GM20000 (cell line): ENCODE data around the gene PAK2.
"Not testable (repeated sequence)": the region's sequence is repeated elsewhere in the genome, so short reads cannot be mapped to it uniquely, and the experiment has no call there.

ENCODE experiments used
- DNase-seq: peaks from one replicate; pipeline ENCODE4 v3.0.0; 2012; ENCODE audit warnings: low spot score
- TF ChIP-seq, protein P1 (sequence below): IDR thresholded peaks from 2 replicates; pipeline ENCODE4 v1.5.1; 2012; ENCODE audit warnings: mild to moderate bottlenecking, control low read depth; ENCODE audit errors: extremely low read depth, missing control alignments

The PAK2 gene

DNA sequence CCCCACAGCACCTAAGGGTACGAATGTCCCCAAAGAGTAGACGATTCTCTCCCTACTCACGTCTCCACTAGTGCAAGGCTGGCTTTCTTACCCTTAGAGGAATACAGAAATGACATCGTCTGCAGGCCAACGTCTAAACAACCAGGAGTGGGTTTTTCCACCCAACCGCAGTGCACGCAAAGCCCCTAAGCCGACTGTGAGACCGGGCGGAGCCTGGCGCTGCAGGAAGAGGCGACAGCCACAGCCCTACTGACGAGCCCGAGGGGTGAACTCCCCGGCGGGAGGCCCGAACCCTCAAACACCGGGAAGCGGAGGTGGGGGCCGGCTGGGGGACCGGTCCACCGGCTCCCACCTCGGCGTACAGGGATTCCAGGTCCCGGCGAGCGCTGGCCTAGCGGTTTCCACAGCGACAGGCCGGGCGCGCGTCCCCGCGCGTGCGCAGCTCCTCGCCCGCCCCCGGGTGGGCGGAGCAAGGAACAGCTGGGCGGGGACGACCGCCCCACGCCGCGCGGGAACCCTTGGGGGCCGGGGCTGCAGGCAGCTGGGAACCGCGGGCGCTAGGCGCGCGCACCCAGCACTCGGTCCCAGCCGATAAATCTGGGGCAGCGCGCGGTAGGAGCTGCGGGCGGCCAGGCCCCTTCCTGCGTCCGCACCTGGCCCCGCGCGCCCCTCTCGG, 27.7 kb upstream of the PAK2 start, which contains the start of the genes CEP19 and PIGX:
Gene CEP19 (minus strand): TSS at position 413 of the 676 bp plus-strand sequence. CDS start 3,593 bp downstream, outside the sequence.
Gene PIGX (plus strand): TSS at position 540 of the 676 bp plus-strand sequence.
- TF ChIP-seq, protein P1, sequence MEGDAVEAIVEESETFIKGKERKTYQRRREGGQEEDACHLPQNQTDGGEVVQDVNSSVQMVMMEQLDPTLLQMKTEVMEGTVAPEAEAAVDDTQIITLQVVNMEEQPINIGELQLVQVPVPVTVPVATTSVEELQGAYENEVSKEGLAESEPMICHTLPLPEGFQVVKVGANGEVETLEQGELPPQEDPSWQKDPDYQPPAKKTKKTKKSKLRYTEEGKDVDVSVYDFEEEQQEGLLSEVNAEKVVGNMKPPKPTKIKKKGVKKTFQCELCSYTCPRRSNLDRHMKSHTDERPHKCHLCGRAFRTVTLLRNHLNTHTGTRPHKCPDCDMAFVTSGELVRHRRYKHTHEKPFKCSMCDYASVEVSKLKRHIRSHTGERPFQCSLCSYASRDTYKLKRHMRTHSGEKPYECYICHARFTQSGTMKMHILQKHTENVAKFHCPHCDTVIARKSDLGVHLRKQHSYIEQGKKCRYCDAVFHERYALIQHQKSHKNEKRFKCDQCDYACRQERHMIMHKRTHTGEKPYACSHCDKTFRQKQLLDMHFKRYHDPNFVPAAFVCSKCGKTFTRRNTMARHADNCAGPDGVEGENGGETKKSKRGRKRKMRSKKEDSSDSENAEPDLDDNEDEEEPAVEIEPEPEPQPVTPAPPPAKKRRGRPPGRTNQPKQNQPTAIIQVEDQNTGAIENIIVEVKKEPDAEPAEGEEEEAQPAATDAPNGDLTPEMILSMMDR, result no peak
- DNase-seq, result peak; percentile 98

DNA sequence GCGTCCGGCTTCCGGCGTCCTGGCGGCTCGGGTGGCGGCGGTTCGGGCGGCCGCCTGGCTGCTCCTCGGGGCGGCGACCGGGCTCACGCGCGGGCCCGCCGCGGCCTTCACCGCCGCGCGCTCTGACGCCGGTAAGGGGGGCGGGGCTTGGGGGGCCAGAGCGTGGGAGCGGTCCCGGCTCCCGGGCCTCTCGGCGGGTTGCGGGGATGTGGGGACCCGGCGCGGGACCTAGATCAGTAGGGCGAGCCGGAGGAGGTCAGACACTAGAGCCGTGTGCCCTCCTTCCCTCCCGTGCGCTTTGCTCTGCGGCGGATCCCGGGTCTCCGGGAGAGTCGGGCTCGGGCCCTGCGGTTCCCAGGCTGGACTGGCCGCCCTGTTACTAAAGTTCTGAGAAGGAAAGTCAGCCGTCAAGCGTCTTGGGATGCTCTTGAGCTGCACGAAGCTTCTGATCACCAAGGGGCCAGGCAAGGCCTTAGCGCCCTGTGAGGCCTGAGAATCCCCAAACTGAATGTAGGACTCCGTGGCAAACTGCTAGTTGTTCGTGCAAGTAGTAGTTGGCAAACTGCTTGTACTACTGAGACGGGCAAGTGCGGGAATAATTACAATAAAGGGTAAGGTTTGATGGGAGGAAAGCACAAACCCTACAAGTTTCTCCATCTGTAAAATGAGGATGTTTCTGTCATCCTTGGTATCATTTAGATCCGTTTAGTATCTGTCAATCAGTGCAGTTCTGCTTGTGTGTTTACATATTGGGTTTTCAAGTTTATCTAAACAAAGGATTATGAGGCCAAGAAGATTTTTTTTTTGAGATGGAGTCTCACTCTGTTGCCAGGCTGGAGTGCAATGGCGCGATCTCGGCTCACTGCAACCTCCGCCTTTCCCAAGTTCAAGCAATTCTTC, 26.9 kb upstream of the PAK2 start:
- no peak for DNase-seq
- TF ChIP-seq, protein P1, result no peak

DNA sequence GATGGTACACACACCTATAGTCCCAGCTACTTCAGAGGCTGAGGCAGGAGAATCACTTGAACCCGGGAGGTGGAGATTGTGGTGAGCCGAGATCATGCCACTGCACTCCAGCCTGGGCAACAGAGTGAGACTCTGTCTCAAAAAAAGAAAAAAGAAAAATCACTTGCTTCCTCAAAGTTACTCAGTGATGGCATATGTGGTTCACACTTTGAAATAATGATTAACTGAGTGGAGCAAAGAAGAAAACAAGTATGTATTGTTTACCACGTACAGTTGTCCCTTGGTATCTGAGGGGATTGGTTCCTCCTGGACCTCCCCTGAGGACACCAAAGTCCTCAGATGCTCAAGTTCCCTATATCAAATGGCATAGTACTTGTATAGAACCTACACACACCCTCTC, 22.5 kb upstream of the PAK2 start:
- not testable (repeated sequence) for DNase-seq

DNA sequence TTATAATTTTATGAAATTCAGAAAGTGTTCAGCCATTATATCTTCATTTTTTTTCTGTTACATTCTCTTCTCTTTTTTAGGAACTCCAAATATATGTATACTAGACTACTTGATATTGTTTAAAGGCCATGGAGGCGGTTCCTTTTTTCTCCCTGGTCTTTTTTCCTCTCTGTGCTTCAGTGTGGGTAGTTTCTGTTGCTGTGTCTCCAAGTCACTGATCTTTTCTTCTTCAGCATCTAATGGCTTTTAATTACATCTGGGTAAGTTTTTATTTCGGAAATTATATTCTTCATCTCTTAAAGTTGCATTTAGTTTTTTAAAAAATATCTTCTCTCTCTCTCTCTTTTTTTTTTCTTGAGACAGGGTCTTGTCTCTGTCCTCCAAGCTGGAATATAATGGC, 18.6 kb upstream of the PAK2 start:
- TF ChIP-seq, protein P1, result no peak
- DNase-seq, result no peak

DNA sequence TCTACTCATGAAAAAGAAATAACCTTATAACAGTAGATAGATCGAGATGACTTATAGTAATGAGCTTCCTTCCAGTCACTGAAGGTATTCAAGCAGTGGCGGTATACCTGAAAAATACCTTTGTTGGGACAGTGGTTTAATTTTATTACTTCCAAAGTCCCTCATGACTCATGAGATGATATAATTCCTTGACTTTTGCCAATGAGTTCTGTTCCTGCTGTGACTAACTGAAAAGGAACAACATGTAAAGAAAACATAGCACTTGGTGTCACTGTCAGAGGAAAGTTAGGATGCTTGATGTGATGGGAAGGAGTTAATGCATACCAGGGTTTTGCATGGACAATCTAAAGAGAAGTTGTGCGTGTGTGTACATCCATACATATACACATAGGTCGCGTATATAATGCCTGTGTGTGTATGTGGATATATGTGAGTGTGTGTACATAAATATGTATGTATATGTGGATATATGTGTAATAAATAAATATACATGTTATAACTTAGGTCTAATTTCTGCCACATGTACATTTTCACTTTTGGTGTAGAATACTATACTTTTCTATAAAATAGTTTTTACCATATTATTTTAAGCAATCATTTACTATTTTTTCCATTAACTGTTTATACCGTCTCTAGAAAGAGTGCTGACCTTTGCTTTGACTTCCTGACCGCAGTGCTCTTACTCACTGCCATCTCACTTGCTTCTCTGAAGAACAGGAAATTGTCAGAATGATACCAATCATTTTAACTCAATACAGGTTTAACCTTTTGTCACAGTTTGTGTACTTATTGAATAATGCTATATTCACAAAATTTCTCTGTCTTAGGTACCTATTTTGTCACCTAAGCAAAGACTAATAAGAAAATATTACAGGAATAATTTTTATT, 12.6 kb upstream of the PAK2 start:
- TF ChIP-seq, protein P1, result no peak
- no peak for DNase-seq

DNA sequence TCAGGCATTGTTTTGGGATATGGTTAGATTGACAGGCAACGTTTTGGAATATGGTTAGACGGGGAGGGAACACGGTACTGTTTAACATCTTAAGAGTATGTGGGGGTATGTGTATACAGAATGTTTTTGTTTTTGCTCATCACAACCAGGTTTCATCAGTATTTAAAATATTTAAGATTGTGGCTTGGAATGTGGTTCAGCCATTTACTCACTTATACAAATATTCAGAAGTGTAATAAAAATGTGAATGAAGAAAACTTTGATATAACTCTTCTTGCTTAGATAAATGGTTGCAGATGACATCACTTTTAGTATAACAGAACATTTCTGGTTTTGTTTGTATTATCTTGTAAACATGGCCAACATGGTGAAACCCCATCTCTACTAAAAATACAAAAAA, 3.9 kb upstream of the PAK2 start:
- TF ChIP-seq, protein P1, result no peak
- DNase-seq, result no peak

DNA sequence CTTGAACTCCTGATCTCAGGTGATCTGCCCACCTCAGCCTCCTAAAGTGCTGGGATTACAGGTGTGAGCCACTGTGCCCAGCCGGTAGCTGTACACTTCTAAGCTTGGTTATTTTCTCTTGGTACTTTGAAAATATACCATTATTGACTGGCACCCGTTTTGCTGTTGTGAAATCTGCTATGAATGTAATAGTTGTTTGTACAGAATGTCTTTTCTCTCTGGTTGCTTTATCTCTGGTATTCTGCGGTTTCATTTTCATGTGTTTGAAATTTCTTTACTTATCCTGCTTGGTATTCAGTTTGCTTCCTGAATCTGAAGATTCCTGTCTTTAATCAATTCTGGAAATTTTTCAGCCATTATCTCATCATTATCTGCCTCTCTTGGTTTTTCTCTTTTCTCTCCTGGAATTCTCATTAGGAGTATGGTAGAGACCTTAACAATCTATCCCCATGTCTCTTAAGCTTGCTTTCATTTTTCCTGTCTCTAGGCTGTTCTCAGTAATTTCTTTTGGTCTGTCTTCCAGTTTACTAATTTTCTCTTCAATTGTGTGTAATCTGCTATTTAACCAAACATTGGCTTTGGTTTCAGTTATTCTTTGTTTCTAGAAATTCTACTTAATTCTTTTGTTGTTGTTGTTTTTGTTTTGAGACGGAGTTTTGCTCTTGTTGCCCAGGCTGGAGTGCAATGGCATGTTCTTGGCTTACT, 2.8 kb upstream of the PAK2 start:
- no peak for DNase-seq
- TF ChIP-seq, protein P1, result no peak
